22Rv1 (cell line): ENCODE measurements around the gene ZNF341.

Experiments
- H3K27ac ChIP-seq: fragments of 450-650 bp; 2 replicates; pipeline ENCODE4 v1.5.1; 2017
- CTCF ChIP-seq: fragments of 450-650 bp; IDR thresholded peaks from 2 replicates; pipeline ENCODE4 v1.5.1; 2017; ENCODE audit warnings: mild to moderate bottlenecking
- ZFX ChIP-seq: fragments of 450-650 bp; IDR thresholded peaks from 2 replicates; pipeline ENCODE4 v1.6.1; 2017; ENCODE audit warnings: antibody characterized with exemption, borderline replicate concordance

The ZNF341 gene

GRCh38 chr20:33757458-33757857 is 25.7 kb downstream of the ZNF341 start:
- no peak overlapping the region for H3K27ac ChIP-seq
- no peak for TF ChIP-seq ZFX
- no peak for TF ChIP-seq CTCF

- no peak overlapping the region for H3K27ac ChIP-seq
- no peak for TF ChIP-seq ZFX
- no peak for TF ChIP-seq CTCF
These were observed 30.0 kb downstream of the ZNF341 start for GRCh38 chr20:33761698-33762250.

GRCh38 chr20:33765099-33765498 is 33.3 kb downstream of the ZNF341 start:
- TF ChIP-seq CTCF (no peak), ZFX (no peak)
- H3K27ac ChIP-seq: no peak overlapping the region

GRCh38 chr20:33765592-33765991 is 33.8 kb downstream of the ZNF341 start:
- TF ChIP-seq ZFX: no peak
- TF ChIP-seq CTCF: no peak
- no peak overlapping the region for H3K27ac ChIP-seq

GRCh38 chr20:33766686-33767085 is 34.9 kb downstream of the ZNF341 start:
- no peak overlapping the region for H3K27ac ChIP-seq
- TF ChIP-seq CTCF (no peak), ZFX (no peak)

GRCh38 chr20:33767777-33768138 is 36.0 kb downstream of the ZNF341 start:
- no peak for TF ChIP-seq ZFX
- no peak for TF ChIP-seq CTCF
- no peak overlapping the region for H3K27ac ChIP-seq

GRCh38 chr20:33769043-33769442 is 37.2 kb downstream of the ZNF341 start:
- no peak for TF ChIP-seq ZFX
- TF ChIP-seq CTCF: no peak
- H3K27ac ChIP-seq: no peak overlapping the region
